Mesendoderm (in vitro differentiated cells): ENCODE data around the gene FLNB.

Experiments used
- DNase-seq: peaks from one replicate; pipeline ENCODE4 v3.0.0; 2013
- H2AK5ac ChIP-seq: 2 replicates; pipeline ENCODE4 v1.6.1; 2013; ENCODE audit warnings: low read length, inconsistent platforms
- H2BK120ac ChIP-seq: 2 replicates; pipeline ENCODE4 v1.6.1; 2013; ENCODE audit warnings: low read depth, mild to moderate bottlenecking, low read length, moderate library complexity, mixed read lengths
- H2BK15ac ChIP-seq: replicated peaks from 2 replicates; pipeline ENCODE4 v1.6.1; 2013; ENCODE audit warnings: low read depth, mild to moderate bottlenecking, moderate library complexity
- H2BK5ac ChIP-seq: 2 replicates; pipeline ENCODE4 v1.6.1; 2013; ENCODE audit warnings: low read length, inconsistent platforms
- H3K18ac ChIP-seq: 2 replicates; pipeline ENCODE4 v1.6.1; 2013; ENCODE audit warnings: mild to moderate bottlenecking, low read length, mixed read lengths
- H3K23ac ChIP-seq: one replicate; pipeline ENCODE4 v1.6.1; 2013; ENCODE audit warnings: low read length
- H3K27ac ChIP-seq: 2 replicates; pipeline ENCODE4 v1.5.1; 2013; ENCODE audit warnings: low read depth, mild to moderate bottlenecking, inconsistent platforms, low read length, moderate library complexity
- H3K27me3 ChIP-seq: 2 replicates; pipeline ENCODE4 v1.6.1; 2013; ENCODE audit warnings: low read length, control low read depth, mild to moderate bottlenecking, inconsistent platforms; ENCODE audit not compliant: insufficient read depth, poor library complexity
- H3K36me3 ChIP-seq: 2 replicates; pipeline ENCODE4 v1.6.1; 2013; ENCODE audit warnings: low read length, inconsistent platforms; ENCODE audit not compliant: control insufficient read depth, insufficient read depth
- H3K4ac ChIP-seq: one replicate; pipeline ENCODE4 v1.6.1; 2013; ENCODE audit warnings: low read depth, mild to moderate bottlenecking, low read length, moderate library complexity
- H3K4me1 ChIP-seq: 2 replicates; pipeline ENCODE4 v1.6.1; 2013; ENCODE audit warnings: low read depth, low read length, inconsistent platforms; ENCODE audit not compliant: control insufficient read depth
- H3K4me2 ChIP-seq: 2 replicates; pipeline ENCODE4 v1.6.1; 2013; ENCODE audit warnings: low read length
- H3K4me3 ChIP-seq: 2 replicates; pipeline ENCODE4 v1.5.1; 2013; ENCODE audit warnings: mild to moderate bottlenecking, low read length
- H3K56ac ChIP-seq: one replicate; pipeline ENCODE4 v1.6.1; 2013; ENCODE audit warnings: low read length
- H3K79me1 ChIP-seq: 2 replicates; pipeline ENCODE4 v1.6.1; 2013; ENCODE audit warnings: low read length, inconsistent platforms
- H3K79me2 ChIP-seq: 2 replicates; pipeline ENCODE4 v1.6.1; 2013; ENCODE audit warnings: mild to moderate bottlenecking, low read length; ENCODE audit not compliant: control insufficient read depth, insufficient read depth
- H3K9ac ChIP-seq: 2 replicates; pipeline ENCODE4 v1.6.1; 2013; ENCODE audit warnings: low read length, inconsistent platforms
- H4K5ac ChIP-seq: one replicate; pipeline ENCODE4 v1.6.1; 2013; ENCODE audit warnings: low read length
- H4K8ac ChIP-seq: one replicate; pipeline ENCODE4 v1.6.1; 2013; ENCODE audit warnings: low read depth, mild to moderate bottlenecking, control low read depth, low read length, moderate library complexity
- WGBS: extraction: QIAGEN DNeasy Blood & Tissue Kit; methylation state at CpG from one replicate; pipeline ENCODE4 v1.1.7; 2013; ENCODE audit warnings: low lambda C conversion rate, missing lambda C conversion rate; ENCODE audit not compliant: insufficient coverage; ENCODE audit errors: extremely low coverage; 5-methylcytosine and 5-hydroxymethylcytosine counted together

The FLNB gene

DNA sequence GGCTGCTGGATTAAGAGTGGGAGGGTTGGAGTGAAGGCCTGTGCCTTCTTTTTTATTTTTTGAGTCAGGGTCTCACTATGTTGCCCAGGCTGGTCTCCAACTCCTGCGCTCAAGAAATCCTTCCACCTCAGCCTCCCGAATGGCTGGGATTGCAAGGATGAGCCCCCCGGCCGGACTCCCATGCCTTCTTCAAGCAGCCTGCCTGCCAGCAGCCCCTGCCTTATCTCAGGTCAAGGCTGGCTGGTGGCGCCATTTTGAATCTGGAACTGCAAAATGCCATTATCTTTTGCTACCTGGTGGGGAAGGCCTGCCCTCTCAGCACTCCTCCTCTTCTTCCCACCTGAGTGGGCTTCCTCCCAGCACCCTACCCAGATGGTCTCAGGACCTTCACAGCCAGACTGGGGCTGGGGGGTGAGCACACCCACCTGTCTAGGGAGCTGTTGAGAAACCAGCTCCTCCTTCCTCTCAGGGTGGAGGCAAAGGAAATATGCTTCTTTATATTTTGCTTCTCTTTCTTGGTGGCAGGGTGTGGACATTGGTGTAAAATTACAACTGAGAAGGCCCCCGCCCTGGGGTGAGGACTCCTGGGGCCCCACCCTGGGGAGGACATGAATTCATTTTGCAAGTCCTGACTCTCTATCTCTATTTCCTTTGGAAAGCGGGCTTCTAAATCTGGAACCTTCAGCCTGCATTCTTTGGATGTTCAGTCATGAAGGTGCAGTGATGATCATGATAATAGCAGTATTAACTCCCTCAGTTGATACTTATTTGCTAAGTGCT, 7.7 kb upstream of the FLNB start:
- Histone ChIP-seq H3K4me2 (no peak overlapping the region), H3K27ac (peak overlapping the region; percentile 1), H2BK120ac (no peak overlapping the region), H4K8ac (no peak overlapping the region), H3K4me1 (peaks cover 7% of the 10 kb centered on the region), H3K18ac (no peak overlapping the region), H3K9ac (no peak overlapping the region), H2AK5ac (no peak overlapping the region), H2BK15ac (peak overlapping the region; percentile 79), H3K23ac (no peak overlapping the region), H3K36me3 (no peaks in the 10 kb centered on the region), H3K79me2 (no peaks in the 10 kb centered on the region), H2BK5ac (no peak overlapping the region), H4K5ac (no peak overlapping the region), H3K4ac (no peak overlapping the region), H3K56ac (no peak overlapping the region), H3K79me1 (no peaks in the 10 kb centered on the region), H3K4me3 (no peak overlapping the region), H3K27me3 (no peaks in the 10 kb centered on the region)
- no CpG with 5 or more reads among the region's 7 CpGs for WGBS
- DNase-seq, result no peak

GRCh38 chr3:58001086-58001467, 7.1 kb upstream of the FLNB start:
- Histone ChIP-seq H4K8ac (no peak overlapping the region), H3K4me1 (peaks cover 7% of the 10 kb centered on the region), H3K9ac (no peak overlapping the region), H2BK15ac (peak overlapping the region; percentile 79), H3K56ac (no peak overlapping the region), H2BK5ac (no peak overlapping the region), H3K4ac (no peak overlapping the region), H3K4me2 (no peak overlapping the region), H3K79me1 (no peaks in the 10 kb centered on the region), H3K36me3 (no peaks in the 10 kb centered on the region), H3K27ac (no peak overlapping the region), H2BK120ac (no peak overlapping the region), H3K4me3 (no peak overlapping the region), H3K79me2 (no peaks in the 10 kb centered on the region), H2AK5ac (no peak overlapping the region), H3K18ac (peak overlapping the region; percentile 15), H3K27me3 (no peaks in the 10 kb centered on the region), H3K23ac (no peak overlapping the region), H4K5ac (no peak overlapping the region)
- no peak for DNase-seq
- WGBS, result no CpG with 5 or more reads among the region's 3 CpGs

GRCh38 chr3:58001979-58002378, 6.2 kb upstream of the FLNB start:
- Histone ChIP-seq H3K9ac (no peak overlapping the region), H2AK5ac (no peak overlapping the region), H3K4me1 (peaks cover 7% of the 10 kb centered on the region), H4K5ac (no peak overlapping the region), H3K4me3 (no peak overlapping the region), H3K79me2 (no peaks in the 10 kb centered on the region), H3K27me3 (no peaks in the 10 kb centered on the region), H3K36me3 (no peaks in the 10 kb centered on the region), H3K18ac (no peak overlapping the region), H2BK5ac (no peak overlapping the region), H2BK120ac (no peak overlapping the region), H4K8ac (no peak overlapping the region), H3K4me2 (no peak overlapping the region), H3K4ac (no peak overlapping the region), H3K79me1 (no peaks in the 10 kb centered on the region), H3K56ac (no peak overlapping the region), H3K23ac (no peak overlapping the region), H2BK15ac (no peak overlapping the region), H3K27ac (no peak overlapping the region)
- DNase-seq, result peak; percentile 83
- WGBS, result no CpG with 5 or more reads among the region's 7 CpGs

GRCh38 chr3:58003093-58003492, 5.1 kb upstream of the FLNB start:
- DNase-seq, result peak; percentile 62
- no peak overlapping the region for H2BK15ac ChIP-seq

GRCh38 chr3:58004973-58005372, 3.2 kb upstream of the FLNB start:
- Histone ChIP-seq H3K79me1 (peaks cover 5% of the 10 kb centered on the region), H3K27me3 (no peaks in the 10 kb centered on the region), H2BK15ac (no peak overlapping the region), H3K23ac (no peak overlapping the region), H3K18ac (no peak overlapping the region), H4K5ac (no peak overlapping the region), H3K4me3 (no peak overlapping the region), H3K79me2 (peaks cover 14% of the 10 kb centered on the region), H4K8ac (no peak overlapping the region), H3K9ac (no peak overlapping the region), H3K4ac (no peak overlapping the region), H3K56ac (no peak overlapping the region), H2BK120ac (no peak overlapping the region), H3K36me3 (no peaks in the 10 kb centered on the region), H2BK5ac (no peak overlapping the region), H2AK5ac (no peak overlapping the region), H3K27ac (no peak overlapping the region), H3K4me1 (peaks cover 2% of the 10 kb centered on the region), H3K4me2 (no peak overlapping the region)
- DNase-seq, result no peak
- WGBS, result no CpG with 5 or more reads among the region's 6 CpGs

More at GRCh38 chr3:58003093-58003492, 5.1 kb upstream of the FLNB start:
- WGBS, result no CpG with 5 or more reads among the region's 5 CpGs
- no peaks in the 10 kb centered on the region for H3K79me2 ChIP-seq
- H2BK5ac ChIP-seq, result no peak overlapping the region
- no peak overlapping the region for H4K5ac ChIP-seq
- H2BK120ac ChIP-seq, result peak overlapping the region; percentile 31
- H3K27me3 ChIP-seq, result no peaks in the 10 kb centered on the region
- peak overlapping the region; percentile 81 for H3K27ac ChIP-seq
- no peak overlapping the region for H3K4me2 ChIP-seq
- no peak overlapping the region for H3K4me3 ChIP-seq
- no peak overlapping the region for H4K8ac ChIP-seq
- H2AK5ac ChIP-seq, result no peak overlapping the region
- H3K4ac ChIP-seq, result no peak overlapping the region
- no peak overlapping the region for H3K23ac ChIP-seq
- H3K36me3 ChIP-seq, result no peaks in the 10 kb centered on the region
- H3K79me1 ChIP-seq, result no peaks in the 10 kb centered on the region
- no peak overlapping the region for H3K56ac ChIP-seq
- H3K4me1 ChIP-seq, result peaks cover 7% of the 10 kb centered on the region
- H3K18ac ChIP-seq, result no peak overlapping the region
- H3K9ac ChIP-seq, result no peak overlapping the region

DNA sequence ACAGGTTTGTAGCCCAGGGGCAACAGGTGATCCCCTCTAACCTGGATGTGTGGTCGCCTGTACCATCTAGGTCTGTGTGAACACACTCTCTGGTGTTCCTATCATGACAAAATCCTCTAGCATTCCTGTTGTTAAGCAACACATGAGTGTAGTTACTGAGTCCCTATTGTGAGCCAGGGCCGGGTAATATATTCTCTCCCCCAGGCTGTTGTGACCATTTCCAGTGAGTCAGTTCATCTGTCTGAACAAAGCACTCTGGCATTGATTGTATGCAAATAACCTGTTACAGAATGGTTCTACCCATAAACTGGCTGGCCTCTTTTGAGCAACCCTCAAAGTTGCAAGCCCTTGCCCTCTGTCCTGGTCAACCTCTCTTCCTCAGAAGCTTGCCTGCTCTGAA, 2.6 kb upstream of the FLNB start:
- no peak overlapping the region for H4K5ac ChIP-seq
- no peak overlapping the region for H2BK120ac ChIP-seq
- no peak overlapping the region for H3K27ac ChIP-seq
- H3K27me3 ChIP-seq, result no peaks in the 10 kb centered on the region
- peaks cover 21% of the 10 kb centered on the region for H3K79me2 ChIP-seq
- peak overlapping the region; percentile 9 for H3K56ac ChIP-seq
- no peak overlapping the region for H3K18ac ChIP-seq
- peaks cover 5% of the 10 kb centered on the region for H3K79me1 ChIP-seq
- H3K9ac ChIP-seq, result no peak overlapping the region
- H3K4me2 ChIP-seq, result no peak overlapping the region
- no peak overlapping the region for H3K4ac ChIP-seq
- H2BK15ac ChIP-seq, result no peak overlapping the region
- no peak overlapping the region for H3K23ac ChIP-seq
- no peak overlapping the region for H2BK5ac ChIP-seq
- H3K4me1 ChIP-seq, result peaks cover 2% of the 10 kb centered on the region
- no peak overlapping the region for H4K8ac ChIP-seq
- no peak overlapping the region for H2AK5ac ChIP-seq
- WGBS, result no CpG with 5 or more reads among the region's 2 CpGs
- no peaks in the 10 kb centered on the region for H3K36me3 ChIP-seq
- no peak overlapping the region for H3K4me3 ChIP-seq
- DNase-seq, result peak; percentile 95
